HG03064 (cell line): Measurements from ENCODE around the gene ARFGAP1.
"Not testable (repeated sequence)": the region's sequence is repeated elsewhere in the genome, so short reads cannot be mapped to it uniquely, and the experiment has no call there.

Source experiments
- ATAC-seq: cut with Tn5 transposase; IDR thresholded peaks from one replicate; pipeline ENCODE4 v1.9.1; 2021; ENCODE audit warnings: low read depth; ENCODE audit not compliant: unreplicated experiment

Gene ARFGAP1

DNA sequence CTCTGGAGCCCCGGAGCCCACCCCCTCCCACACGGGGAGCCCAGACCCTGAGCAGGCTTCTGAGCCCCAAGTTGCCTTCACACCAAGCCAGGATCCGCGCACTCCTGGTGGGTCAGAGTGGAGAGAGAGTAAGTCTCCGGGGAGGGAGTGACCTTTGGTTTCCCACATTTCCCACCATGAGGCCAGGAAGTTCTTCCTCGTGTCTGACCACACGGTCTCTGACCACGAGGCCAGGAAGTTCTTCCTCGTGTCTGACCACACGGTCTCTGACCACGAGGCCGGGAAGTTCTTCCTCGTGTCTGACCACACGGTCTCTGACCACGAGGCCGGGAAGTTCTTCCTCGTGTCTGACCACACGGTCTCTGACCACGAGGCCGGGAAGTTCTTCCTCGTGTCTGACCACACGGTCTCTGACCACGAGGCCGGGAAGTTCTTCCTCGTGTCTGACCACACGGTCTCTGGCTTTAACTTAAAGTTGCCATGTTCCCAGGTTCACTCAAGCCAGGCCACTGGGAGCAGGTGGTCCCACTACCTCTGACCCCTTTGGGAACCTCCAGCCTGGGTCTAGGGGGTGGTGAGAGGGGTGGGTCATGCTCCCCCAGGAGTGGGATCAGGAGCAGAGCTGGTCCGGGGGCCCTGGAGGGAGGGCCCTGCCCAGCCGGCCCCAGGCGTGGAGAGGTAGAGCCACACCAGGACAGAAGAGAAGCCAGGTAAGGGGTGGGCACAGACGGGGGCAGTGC, 33.5 kb downstream of the ARFGAP1 start:
- not testable (repeated sequence) for ATAC-seq

GRCh38 chr20:63306673-63307537, 34.3 kb downstream of the ARFGAP1 start:
- ATAC-seq: no peak

DNA sequence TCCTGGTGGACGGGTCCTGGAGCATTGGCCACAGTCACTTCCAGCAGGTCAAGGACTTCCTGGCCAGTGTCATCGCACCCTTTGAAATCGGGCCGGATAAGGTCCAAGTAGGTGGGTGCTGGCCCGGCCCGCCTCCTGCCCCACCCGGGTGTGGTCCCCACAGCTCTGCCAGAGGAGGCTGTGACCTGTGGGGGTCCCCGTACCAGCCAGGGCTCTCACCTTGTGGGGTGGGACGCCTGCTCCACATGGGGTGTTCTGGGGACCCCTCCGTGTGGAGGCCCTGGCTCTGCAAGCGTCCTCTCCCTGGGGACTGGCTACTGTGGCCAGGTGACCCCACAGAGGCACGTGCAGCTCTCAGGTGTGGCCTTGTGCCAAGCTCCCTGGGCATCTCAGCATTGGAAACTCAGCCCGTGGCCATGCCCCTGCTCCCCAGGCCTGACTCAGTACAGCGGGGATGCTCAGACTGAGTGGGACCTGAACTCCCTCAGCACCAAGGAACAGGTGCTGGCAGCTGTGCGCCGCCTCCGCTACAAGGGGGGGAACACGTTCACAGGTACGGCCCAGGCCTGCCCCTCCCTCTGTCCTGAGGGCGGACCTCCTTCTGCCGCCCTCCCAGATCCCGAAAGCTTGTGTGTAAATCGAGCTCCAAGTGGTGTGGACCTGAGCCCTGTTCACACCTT, 35.1 kb downstream of the ARFGAP1 start:
- ATAC-seq: no peak

DNA sequence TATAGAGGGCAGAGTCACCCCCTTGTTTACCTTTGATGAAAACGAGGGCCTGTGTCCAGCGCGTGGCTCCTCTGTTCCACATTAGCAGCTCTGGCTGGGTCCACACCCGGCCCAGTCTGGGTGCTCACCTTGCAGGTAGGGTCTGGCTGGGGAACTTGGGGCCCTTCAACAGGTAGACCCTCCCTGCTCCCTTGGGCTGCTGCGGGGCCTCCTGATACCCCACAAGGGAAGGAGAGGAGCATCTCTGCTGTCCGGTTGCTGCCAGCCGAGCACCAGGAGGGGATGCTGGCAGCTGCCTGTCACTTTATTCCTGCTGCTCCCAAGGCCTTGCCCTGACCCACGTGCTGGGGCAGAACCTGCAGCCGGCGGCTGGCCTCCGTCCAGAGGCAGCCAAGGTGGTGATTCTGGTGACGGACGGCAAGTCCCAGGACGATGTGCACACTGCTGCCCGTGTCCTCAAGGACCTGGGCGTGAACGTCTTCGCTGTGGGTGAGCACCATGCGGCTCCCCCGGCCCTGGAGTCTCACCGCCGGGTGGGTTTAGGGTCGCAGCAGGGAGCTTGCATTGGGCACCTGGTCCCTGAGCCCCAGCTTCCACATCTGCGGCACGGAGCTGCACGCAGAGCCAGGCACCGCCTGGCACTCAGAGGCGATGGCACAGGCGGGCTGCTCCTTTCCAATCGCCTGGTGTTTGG, 35.8 kb downstream of the ARFGAP1 start:
- ATAC-seq: no peak

- ATAC-seq: no peak
Observed at GRCh38 chr20:63309261-63310071, 36.9 kb downstream of the ARFGAP1 start.

GRCh38 chr20:63310265-63310991, 37.8 kb downstream of the ARFGAP1 start:
- ATAC-seq: no peak

- no peak for ATAC-seq
Observed at GRCh38 chr20:63311186-63311832, 38.7 kb downstream of the ARFGAP1 start.

- ATAC-seq: no peak
Observed at GRCh38 chr20:63311833-63312243, 39.2 kb downstream of the ARFGAP1 start.

- ATAC-seq: no peak
Observed at GRCh38 chr20:63312273-63312672, 39.7 kb downstream of the ARFGAP1 start.

DNA sequence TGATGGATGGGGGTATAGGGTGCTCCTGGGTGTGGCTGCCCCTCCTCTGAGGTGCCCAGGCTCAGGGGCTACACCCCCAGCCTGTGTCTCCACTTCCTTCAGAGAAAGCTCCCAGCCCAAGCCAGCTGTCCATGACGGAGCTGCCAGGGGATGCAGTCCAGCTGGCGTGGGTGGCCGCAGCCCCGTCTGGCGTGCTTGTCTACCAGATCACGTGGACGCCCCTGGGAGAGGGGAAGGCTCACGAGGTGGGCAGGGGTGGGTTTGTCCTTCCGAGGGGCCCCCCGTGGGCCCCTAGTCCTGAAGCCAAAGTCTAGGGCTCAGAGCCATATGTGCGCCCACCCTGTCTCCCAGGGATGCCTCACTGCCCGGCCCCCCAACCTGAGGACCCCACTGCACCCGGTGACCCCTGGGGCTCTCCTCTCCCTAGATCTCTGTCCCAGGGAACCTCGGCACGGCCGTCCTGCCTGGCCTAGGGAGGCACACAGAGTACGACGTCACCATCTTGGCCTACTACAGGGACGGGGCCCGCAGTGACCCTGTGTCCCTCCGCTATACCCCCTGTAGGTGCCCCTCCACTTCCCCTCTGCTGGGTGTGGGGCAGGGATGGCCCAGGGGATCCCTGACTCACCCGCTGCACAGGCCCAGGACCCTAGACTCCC, 40.2 kb downstream of the ARFGAP1 start:
- no peak for ATAC-seq

DNA sequence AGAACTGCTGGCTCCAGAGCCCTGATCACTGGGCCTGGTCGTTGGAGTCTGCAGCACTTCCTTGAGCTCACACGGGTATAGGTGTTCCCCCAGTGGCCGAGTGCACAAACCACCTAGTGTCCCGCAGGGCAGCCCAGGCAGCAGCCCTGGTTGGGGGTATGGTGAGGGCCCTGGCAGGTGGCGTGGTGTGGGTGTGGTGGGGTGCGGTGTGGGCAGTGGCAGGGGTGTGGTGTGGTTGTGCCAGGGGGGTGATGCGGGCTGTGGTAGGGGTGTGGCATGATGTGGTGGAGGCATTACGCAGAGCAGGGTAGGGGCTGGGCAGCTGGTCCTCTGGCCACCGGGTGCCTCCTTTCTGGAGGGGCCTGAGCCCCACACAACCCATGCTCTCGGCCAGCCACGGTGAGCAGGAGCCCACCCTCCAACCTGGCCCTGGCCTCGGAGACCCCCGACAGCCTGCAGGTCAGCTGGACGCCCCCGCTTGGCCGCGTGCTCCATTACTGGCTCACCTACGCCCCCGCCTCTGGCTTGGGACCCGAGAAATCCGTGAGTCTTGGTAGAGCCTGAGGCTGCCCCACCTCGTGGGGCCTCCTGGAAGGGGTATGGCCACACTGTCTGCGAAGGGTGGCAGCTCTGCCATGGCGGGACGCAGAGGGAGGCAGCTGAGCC, 40.9 kb downstream of the ARFGAP1 start:
- no peak for ATAC-seq

- no peak for ATAC-seq
Observed at GRCh38 chr20:63314015-63314471, 41.4 kb downstream of the ARFGAP1 start.

DNA sequence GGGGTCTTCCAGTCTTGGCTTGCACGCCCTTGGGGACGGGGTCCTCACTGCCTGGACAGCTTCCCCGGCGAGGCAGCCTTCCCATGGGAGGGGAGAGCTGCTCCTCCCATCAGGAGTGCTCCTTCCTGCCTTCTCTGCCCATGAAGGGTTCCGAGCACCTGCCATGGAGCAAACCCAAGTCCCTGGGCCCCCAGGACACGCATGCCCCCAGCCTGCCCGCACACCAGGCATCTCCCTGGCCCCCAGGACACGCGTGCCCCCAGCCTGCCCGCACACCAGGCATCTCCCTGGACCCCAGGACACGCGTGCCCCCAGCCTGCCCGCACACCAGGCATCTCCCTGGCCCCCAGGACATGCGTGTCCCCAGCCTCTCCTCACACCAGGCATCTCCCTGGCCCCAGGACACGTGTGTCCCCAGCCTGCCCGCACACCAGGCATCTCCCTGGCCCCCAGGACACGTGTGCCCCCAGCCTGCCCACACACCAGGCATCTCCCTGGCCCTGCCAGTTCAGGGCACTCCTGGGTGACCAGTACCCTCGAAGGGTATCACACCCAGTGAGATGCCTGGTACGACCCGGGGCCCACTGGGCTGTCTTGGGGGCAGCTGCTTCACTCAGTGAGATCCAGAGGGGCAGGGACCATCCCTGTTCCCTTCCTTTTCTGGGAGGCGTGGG, 42.1 kb downstream of the ARFGAP1 start:
- ATAC-seq: no peak

DNA sequence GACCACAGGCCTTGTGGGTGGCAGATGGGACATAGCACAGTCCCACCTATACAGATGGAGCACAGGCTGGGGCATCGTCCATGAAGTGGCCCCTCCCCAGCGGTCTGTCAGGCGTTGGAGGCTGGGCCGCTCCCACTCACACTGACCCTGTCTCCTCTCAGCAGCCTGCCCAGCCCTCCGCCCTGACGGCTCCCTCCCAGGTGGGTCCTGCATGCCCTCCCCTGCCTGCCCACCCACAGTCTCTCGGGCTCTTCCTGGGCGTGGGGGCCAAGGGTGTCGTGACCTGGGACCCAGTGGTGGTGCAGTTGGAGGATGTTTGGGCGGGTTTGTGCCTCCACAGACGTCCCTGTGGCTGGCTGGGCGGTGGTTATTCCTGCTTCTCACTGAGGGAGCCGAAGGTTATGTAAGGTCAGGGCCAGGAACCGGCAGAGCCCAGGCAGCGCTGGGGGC, 42.7 kb downstream of the ARFGAP1 start:
- no peak for ATAC-seq

DNA sequence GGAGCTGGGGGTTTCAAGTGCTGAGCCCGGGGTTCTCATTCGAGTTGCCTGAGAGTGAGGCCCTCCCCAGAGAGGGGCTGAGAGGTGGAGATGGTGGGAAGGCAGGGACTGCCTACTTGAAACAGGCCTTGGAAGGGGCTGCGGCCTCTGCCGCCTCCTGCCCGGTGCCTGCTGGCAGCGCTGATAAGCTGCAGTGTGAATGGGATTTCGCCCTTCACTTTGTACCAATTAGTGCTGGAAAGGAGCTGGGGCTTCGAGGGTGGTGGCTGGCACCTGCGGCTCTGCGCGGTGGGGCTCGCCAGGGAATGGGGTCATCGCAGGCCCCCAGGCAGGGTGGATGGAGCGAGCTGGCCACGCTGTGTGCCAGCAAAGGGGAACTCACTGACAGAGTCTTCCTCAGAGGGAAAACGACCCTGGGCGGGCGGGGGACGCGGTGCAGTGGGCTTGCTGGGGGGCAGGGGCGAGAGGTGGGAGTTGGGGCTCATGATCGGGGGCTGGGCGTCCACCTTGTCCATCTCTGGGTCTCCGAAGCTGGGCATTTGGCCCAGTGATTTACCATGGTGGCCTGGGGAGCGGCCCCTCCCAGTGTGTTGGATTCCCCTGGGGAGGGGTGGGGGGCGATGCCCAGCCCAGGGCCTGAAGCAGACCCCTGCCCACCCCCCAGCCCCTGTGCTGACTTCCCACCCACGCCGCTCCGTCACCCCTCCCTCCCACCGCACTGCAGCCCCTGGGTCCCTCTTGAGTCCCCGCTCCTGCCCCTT, 43.3 kb downstream of the ARFGAP1 start:
- no peak for ATAC-seq

DNA sequence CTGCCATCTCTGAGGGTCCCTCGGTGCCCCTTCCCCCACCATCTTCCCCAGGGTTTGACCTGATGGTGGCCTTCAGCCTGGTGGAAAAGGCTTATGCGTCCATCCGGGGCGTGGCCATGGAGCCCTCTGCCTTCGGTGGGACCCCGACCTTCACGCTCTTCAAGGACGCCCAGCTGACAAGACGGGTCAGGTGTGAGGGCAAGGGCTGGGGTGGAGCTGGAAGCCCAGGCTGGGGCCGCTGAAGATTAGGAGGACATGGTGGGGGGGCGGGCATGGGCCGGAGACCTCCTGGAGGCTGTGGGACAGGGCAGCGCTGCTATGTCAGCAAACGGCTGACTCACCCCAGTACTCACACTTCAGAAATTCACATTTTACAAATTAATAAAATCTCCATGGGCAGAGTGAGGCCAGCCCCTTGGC, 43.9 kb downstream of the ARFGAP1 start:
- no peak for ATAC-seq
